ENCODE data around the gene BRCA2.

Gene BRCA2

DNA sequence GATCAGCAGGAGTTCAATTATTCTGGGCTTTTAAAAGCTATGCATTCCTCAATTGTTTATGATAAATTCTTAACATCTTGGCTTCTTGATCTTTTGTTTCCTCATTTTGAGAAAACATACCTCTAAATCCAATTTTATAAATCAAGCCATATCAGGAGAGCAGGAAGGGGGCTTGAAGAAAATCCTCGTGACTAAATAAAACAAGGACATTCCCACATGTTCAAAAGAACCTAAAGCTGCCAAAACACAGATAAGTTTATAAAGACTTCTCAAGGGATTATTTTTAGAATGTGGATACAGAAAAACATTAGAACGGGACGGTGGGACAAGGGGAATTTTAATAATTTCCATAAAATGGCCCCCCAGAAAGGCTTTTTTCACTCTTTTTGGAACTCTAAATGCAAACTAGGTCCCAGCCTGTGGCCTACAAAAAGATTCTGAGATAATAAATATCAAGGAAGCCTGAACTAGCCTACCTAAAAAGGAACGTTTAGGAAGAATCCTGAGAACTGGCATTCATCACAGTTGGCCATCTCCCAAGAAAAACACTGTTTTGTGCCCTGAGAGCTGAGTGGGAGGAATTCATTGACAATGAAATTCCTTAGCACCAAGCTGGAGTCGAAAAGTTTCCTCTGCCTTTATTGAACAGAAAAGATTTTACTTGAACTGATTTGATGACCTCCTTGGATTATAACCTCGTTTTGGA lies 30.2 kb upstream of the BRCA2 start:
- TF ChIP-seq, protein P1, sequence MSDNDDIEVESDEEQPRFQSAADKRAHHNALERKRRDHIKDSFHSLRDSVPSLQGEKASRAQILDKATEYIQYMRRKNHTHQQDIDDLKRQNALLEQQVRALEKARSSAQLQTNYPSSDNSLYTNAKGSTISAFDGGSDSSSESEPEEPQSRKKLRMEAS (IDR thresholded peaks at IDR 0.05; ENCODE audit: low read depth, low read length): no peak
- TF ChIP-seq POLR2A (IDR thresholded peaks at IDR 0.05; ENCODE audit: extremely low read depth, insufficient read length) (no peak), MYC (IDR thresholded peaks at IDR 0.05; ENCODE audit: low read depth, low read length) (no peak)
- TF ChIP-seq, protein P2, sequence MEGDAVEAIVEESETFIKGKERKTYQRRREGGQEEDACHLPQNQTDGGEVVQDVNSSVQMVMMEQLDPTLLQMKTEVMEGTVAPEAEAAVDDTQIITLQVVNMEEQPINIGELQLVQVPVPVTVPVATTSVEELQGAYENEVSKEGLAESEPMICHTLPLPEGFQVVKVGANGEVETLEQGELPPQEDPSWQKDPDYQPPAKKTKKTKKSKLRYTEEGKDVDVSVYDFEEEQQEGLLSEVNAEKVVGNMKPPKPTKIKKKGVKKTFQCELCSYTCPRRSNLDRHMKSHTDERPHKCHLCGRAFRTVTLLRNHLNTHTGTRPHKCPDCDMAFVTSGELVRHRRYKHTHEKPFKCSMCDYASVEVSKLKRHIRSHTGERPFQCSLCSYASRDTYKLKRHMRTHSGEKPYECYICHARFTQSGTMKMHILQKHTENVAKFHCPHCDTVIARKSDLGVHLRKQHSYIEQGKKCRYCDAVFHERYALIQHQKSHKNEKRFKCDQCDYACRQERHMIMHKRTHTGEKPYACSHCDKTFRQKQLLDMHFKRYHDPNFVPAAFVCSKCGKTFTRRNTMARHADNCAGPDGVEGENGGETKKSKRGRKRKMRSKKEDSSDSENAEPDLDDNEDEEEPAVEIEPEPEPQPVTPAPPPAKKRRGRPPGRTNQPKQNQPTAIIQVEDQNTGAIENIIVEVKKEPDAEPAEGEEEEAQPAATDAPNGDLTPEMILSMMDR (IDR thresholded peaks at IDR 0.05; ENCODE audit: low read depth, low read length): no peak
- no peak overlapping the region for H3K4me3 ChIP-seq (ENCODE audit: low read depth, low read length)
- no peak for DNase-seq (ENCODE audit: low read depth)

DNA sequence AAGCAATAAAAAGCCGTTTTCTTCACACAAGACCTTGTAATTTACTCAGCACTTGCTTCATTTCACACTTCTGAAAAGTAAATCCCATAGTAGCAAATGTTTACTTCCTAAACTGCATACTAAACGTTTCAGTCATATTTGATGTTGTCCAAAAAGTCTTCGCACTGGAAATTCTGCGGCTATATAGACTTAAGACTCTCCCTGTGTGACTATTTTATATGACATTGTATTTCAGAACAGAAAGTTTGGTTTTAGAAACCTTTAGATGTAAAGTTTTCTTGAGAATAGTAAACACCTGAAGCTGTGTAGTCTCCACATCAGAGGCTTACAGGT lies 29.7 kb upstream of the BRCA2 start:
- H3K4me3 ChIP-seq (ENCODE audit: low read depth, low read length): no peak overlapping the region
- TF ChIP-seq MYC (IDR thresholded peaks at IDR 0.05; ENCODE audit: low read depth, low read length) (no peak), POLR2A (IDR thresholded peaks at IDR 0.05; ENCODE audit: extremely low read depth, insufficient read length) (no peak)
- TF ChIP-seq, protein P1 (IDR thresholded peaks at IDR 0.05; ENCODE audit: low read depth, low read length): no peak
- TF ChIP-seq, protein P2 (IDR thresholded peaks at IDR 0.05; ENCODE audit: low read depth, low read length): no peak
- DNase-seq (ENCODE audit: low read depth): no peak

DNA sequence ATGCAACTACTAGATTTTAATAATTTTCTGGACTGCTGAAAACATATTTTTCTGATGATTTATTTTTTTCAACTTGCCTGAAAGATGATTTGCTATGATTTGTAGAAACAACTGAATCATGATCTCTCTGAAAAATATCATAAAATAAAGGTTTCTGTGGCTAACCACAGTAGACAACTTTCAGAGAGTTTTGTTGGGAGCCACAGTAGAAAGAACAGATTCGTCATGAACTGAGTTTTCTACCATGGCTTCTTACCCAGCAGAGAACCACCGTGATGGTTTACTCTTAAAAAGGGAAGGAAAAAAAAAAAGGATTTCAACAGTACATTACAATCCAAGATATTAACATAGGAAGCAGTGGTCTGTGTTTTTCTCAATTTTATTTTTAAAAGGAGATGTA lies 18.1 kb upstream of the BRCA2 start:
- no peak overlapping the region for H3K4me3 ChIP-seq (ENCODE audit: low read depth, low read length)
- DNase-seq (ENCODE audit: low read depth): no peak
- no peak for TF ChIP-seq MYC (IDR thresholded peaks at IDR 0.05; ENCODE audit: low read depth, low read length)
- TF ChIP-seq, protein P1 (IDR thresholded peaks at IDR 0.05; ENCODE audit: low read depth, low read length): no peak

DNA sequence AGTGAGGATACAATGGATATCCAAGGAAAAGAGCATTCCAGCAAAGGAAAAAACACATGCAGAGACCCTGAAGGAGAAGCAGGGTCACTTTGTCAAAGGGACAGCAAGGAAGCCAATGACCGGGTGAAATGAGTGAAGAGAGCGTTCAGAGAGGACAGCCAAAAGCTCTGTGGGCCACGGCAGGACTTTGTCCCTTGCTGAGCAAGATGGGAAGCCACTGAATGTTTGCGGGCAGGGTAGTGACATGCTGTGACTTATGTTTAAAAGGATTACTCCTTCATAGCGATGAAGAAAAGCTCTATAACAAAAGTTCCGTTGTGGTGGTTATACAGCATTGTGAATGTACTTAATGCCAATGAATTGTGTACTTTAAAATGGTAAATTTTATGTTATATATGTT lies 16.6 kb upstream of the BRCA2 start:
- TF ChIP-seq, protein P1 (IDR thresholded peaks at IDR 0.05; ENCODE audit: low read depth, low read length): no peak
- TF ChIP-seq POLR2A (IDR thresholded peaks at IDR 0.05; ENCODE audit: extremely low read depth, insufficient read length) (no peak), MYC (IDR thresholded peaks at IDR 0.05; ENCODE audit: low read depth, low read length) (no peak)
- TF ChIP-seq, protein P2 (IDR thresholded peaks at IDR 0.05; ENCODE audit: low read depth, low read length): no peak
- no peak overlapping the region for H3K4me3 ChIP-seq (ENCODE audit: low read depth, low read length)
- DNase-seq (ENCODE audit: low read depth): no peak

DNA sequence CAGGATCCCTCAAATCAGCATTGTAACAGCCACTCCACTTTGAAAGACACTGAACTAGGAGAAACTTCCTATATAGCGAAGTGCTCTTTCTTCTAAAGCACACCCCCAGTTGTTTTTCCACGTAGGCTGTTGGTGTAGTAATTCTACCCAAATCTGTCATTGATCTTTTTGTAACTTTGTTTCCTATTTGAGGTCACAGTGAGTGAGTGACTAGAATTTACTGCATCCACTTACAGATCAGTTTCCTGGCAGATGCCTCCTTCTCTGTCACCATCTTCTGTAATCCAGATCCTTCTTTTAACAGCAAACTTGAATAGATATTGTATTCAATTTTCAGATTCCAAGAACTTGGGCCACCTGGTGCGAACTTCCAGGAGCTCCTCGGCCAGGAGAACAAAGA lies 15.4 kb upstream of the BRCA2 start:
- TF ChIP-seq, protein P1 (IDR thresholded peaks at IDR 0.05; ENCODE audit: low read depth, low read length): no peak
- no peak for TF ChIP-seq MYC (IDR thresholded peaks at IDR 0.05; ENCODE audit: low read depth, low read length)
- no peak for TF ChIP-seq POLR2A (IDR thresholded peaks at IDR 0.05; ENCODE audit: extremely low read depth, insufficient read length)
- TF ChIP-seq, protein P2 (IDR thresholded peaks at IDR 0.05; ENCODE audit: low read depth, low read length): no peak
- no peak overlapping the region for H3K4me3 ChIP-seq (ENCODE audit: low read depth, low read length)
- DNase-seq (ENCODE audit: low read depth): no peak

DNA sequence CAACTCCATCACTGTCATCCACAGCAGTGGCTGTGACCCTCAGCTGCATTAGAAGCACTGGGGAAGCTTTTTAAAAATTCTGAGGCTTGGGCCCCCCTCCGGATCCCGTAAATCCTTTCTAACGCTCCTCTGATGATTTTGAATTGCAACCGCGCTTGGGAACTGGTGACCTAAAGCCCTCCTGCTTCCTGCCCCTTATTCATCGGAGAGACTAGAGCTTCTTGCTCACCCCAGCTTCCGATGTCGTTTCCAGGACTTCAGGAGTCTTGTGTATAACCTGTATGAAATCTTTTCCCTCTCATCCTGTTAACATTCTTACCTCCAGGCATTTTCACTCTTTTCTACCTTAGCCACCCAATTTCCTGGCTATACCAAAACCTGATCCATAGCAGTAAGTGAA lies 14.9 kb upstream of the BRCA2 start:
- H3K4me3 ChIP-seq (ENCODE audit: low read depth, low read length): no peak overlapping the region
- no peak for TF ChIP-seq POLR2A (IDR thresholded peaks at IDR 0.05; ENCODE audit: extremely low read depth, insufficient read length)
- TF ChIP-seq, protein P1 (IDR thresholded peaks at IDR 0.05; ENCODE audit: low read depth, low read length): no peak
- TF ChIP-seq, protein P2 (IDR thresholded peaks at IDR 0.05; ENCODE audit: low read depth, low read length): no peak

More for the DNA sequence above, 14.9 kb upstream of the BRCA2 start:
- no peak for DNase-seq (ENCODE audit: low read depth)

All from NB4 (cell line).